ENCODE measurements around the gene PAPPA. TPM values are rescaled to one million over a fixed set of nuclear protein-coding genes. Genes with fewer than 3 reads are reported as not detected.

PAPPA gene
- total RNA-seq, 2 experiments from 2014 or later = not detected

DNA sequence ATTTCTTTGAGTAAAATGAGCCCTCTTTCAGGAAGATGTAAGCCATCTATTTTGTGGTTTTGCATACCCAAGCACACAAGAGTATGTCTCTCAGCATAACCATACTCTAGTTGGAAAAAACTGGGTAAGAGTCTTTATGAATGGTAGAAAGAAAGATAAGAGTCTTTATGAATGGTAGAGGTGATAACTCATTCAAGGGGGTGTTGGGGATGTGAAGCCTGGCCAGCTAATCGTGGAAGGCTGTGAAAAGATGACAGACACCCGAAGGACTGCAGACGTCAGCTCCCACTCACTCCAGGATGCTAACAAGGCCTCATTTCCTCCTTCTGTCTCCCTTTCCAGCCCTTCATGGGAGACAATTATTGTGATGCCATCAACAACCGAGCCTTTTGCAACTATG is 228.5 kb downstream of the PAPPA start:
- ChIA-PET CTCF (no interaction called here), POLR2A (no interaction called here)
- Mint-ChIP-seq H3K4me1 (ENCODE audit: low read depth) (no peaks in the 10 kb centered on the region), H3K9me3 (no peaks in the 10 kb centered on the region), H3K27ac (no peak overlapping the region), H3K4me3 (no peak overlapping the region), H3K27me3 (no peaks in the 10 kb centered on the region), H3K36me3 (no peaks in the 10 kb centered on the region)
- DNase-seq = no peak
- intact Hi-C loops (cut with micrococcal nuclease) = no loop called here

DNA sequence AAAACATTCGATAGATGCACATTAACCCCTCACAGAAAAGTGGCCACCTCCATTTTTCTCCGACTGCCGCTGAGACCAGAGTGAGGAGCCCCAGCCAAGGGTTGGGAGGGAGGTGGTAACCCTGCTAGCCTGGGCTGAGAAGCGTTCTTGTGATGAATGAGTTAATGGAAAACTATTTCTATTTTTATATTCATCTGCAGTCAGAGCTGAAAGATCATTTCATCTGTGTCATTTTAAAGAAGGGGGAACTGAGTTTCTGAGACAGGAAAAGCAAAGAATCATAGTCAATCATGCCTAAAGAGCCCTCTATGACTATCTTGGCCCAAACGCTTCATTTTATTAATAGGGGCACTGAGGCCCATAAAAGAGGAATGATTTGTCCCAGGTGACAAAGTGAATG is 229.5 kb downstream of the PAPPA start:
- no peak overlapping the region for H3K4me3 Mint-ChIP-seq
- no peaks in the 10 kb centered on the region for H3K9me3 Mint-ChIP-seq
- no peak for DNase-seq
- ChIA-PET CTCF (no interaction called here), POLR2A (no interaction called here)
- H3K27me3 Mint-ChIP-seq = no peaks in the 10 kb centered on the region
- H3K4me1 Mint-ChIP-seq (ENCODE audit: low read depth) = no peaks in the 10 kb centered on the region
- no peak overlapping the region for H3K27ac Mint-ChIP-seq
- intact Hi-C loops (cut with micrococcal nuclease) = no loop called here
- H3K36me3 Mint-ChIP-seq = no peaks in the 10 kb centered on the region

DNA sequence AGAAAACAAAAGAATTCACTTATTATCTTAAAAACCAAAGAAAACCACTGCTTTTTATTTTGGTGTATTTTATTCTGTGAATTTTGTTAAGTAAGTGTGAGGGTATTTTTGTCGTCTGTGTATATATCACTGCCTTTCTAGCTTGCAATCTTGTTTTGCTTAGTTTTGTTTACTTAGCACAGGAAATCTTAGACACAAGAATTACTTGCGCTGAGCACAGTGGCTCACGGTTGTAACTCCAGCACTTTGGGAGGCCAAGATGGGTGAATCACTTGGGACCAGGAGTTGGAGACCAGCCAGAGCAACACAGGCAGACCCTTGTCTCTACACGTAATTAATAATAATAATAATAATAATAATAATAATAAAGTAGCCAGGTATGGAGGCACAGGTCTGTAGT is 230.3 kb downstream of the PAPPA start:
- H3K4me3 Mint-ChIP-seq = no peak overlapping the region
- no peak overlapping the region for H3K27ac Mint-ChIP-seq
- POLR2A ChIA-PET = no interaction called here
- intact Hi-C loops (cut with micrococcal nuclease) = no loop called here
- CTCF ChIA-PET = interaction anchor here (0.6 kb wide), 1 partner anchor 132 kb away, joined by 3 read pairs; no protein-coding TSS in a partner anchor
- no peaks in the 10 kb centered on the region for H3K27me3 Mint-ChIP-seq
- no peak for DNase-seq
- H3K9me3 Mint-ChIP-seq = no peaks in the 10 kb centered on the region
- no peaks in the 10 kb centered on the region for H3K36me3 Mint-ChIP-seq
- no peaks in the 10 kb centered on the region for H3K4me1 Mint-ChIP-seq (ENCODE audit: low read depth)

DNA sequence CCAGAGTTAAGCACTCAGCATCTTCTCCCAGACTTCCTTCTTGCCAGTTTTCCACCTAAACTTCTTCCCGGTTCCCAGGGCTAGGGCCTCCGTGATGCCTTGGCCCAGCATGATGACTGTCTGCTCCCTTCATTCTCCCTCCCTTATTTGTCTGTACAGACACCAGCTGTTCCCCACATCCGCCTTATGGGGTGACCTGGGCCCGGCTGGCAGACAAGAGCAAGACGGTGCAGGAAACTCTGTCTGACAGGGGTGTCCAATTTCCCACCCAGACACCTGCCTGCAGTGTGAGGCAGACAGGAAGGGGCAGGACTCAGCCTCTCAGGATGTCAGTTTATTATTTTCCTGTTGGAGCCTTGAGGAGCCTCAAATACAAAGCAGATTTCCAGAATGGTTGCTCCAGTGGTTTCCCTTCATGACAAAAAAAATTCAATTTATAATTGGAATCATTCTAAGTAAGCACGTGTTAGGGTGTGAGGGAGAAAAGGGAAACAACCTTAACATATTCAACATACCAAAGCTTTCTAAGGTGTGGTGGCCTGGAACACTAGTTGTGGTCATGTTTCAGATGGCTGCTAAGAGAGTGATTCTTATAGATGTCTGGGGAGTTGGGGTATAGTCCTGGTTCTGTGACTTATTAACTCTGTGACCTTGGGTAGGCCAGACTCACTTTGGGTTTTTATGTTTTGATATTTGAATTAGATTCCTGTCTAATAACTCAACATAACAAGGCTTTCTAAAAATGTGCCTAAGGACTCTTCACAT is 234.5 kb downstream of the PAPPA start:
- ChIA-PET POLR2A (no interaction called here), CTCF (no interaction called here)
- DNase-seq = no peak
- Mint-ChIP-seq H3K27me3 (no peaks in the 10 kb centered on the region), H3K27ac (no peak overlapping the region), H3K4me1 (ENCODE audit: low read depth) (no peaks in the 10 kb centered on the region), H3K9me3 (no peaks in the 10 kb centered on the region), H3K36me3 (no peaks in the 10 kb centered on the region), H3K4me3 (no peak overlapping the region)
- intact Hi-C loops (cut with micrococcal nuclease) = no loop called here

DNA sequence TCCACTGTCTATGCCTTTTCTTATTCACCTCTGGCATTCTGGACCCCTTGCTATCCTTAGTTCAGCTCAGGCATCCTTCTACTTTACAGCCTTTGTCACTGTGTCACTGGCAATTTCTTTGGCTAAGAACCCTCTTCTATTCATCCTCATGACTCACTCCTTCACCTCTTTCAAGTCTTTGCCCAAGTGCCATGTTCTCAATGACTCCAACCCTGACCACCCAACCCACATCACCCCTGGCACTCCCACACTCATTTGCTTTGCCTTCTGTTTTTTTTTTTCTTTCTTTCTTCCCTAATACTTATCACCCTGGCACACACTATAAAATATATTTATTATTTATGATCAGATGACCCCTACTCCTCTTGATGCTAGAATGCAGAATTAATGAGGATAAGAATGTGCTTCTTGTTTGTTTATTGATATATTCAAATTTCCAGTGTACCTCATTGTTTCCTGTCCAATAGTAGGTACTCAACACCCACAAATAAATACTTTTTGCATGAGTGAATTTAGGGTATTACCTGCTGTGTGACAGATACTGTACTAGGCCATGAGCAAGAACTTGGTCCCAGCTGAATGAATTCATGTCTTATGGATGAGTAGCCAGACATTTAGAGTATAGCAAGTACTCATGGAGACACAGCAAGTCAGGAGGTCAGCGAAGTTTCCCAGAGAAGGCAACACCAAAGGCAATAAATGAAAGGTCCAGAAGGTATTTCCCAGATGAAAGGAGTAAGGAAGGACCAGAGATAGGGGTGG is 236.1 kb downstream of the PAPPA start:
- intact Hi-C loops (cut with micrococcal nuclease) = no loop called here
- no peak overlapping the region for H3K27ac Mint-ChIP-seq
- no peak for DNase-seq
- CTCF ChIA-PET = no interaction called here
- POLR2A ChIA-PET = no interaction called here
- no peaks in the 10 kb centered on the region for H3K9me3 Mint-ChIP-seq
- H3K36me3 Mint-ChIP-seq = no peaks in the 10 kb centered on the region
- H3K4me1 Mint-ChIP-seq (ENCODE audit: low read depth) = no peaks in the 10 kb centered on the region
- H3K4me3 Mint-ChIP-seq = no peak overlapping the region
- H3K27me3 Mint-ChIP-seq = no peaks in the 10 kb centered on the region

DNA sequence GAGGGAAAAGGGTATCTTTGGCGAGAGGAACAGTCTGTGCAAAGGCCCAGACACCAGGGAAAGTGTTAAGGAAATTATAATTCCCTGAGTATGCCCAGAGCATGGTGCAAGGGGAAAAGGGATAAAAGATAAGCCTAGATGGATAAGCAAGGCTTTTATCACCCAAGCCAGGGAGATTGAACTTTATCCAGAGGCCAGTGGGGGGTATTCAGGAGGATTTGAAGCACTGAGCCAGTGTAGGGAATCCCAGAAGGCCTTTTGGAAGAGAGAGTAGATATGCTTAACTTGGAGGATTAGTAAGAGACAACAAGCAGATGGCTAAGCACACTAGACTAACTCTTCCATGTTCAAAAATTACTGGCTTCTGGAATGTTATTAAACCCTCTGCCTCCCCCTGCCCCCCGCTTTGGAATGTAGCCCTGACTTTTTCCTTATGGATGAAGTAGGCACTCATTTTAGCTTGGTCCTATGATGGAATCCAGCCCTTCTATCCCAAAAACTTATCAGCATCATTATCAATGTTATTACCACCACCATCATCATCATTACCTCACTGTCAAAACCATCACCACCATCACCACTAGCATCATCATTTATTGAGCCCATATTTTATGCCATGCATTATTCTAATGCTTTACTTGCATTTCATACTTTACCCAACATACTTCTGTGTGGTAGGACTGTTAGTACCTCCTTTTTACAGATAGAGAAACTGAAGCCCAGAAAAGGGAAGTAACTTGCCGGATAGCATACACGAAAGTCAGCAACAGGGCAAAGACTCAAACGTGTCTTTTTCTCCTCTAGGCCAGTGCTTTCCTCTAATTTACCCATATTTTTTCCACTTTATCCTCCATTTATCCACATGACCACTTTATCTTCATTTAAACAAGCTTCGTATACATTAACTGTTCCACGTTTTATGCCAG is 237.0 kb downstream of the PAPPA start:
- POLR2A ChIA-PET = no interaction called here
- H3K4me1 Mint-ChIP-seq (ENCODE audit: low read depth) = no peaks in the 10 kb centered on the region
- intact Hi-C loops (cut with micrococcal nuclease) = no loop called here
- no peak for DNase-seq
- H3K36me3 Mint-ChIP-seq = no peaks in the 10 kb centered on the region
- H3K27ac Mint-ChIP-seq = no peak overlapping the region
- H3K9me3 Mint-ChIP-seq = no peaks in the 10 kb centered on the region
- H3K4me3 Mint-ChIP-seq = no peak overlapping the region
- H3K27me3 Mint-ChIP-seq = no peaks in the 10 kb centered on the region
- CTCF ChIA-PET = no interaction called here

DNA sequence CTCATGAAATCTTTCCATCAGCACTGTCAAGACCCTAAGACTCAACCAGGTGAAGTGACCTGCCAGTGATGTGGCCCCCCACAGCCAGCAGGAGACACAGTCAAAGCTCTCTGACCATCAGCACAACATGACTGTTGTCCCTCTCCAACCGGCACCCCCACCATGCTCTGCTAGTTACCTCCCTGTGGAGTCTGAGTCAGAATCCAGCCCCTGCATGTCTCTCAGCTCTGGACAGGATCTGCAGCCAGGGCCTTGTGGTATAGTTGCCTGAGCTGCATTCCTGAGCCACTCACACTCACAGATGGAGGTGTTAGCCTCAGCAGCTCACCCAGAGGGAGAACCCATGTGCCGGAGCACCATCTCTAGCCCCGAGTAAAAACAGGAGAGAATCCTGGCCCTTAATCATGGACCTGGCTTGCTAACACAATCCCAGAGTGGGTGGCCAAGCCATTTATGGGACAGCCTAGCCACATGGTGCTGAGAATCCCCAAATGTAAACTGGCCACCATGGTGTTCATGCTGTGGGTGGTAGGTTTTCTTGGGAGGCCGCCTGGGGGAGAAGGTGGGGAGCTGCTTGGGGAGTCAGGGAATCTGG is 237.8 kb downstream of the PAPPA start:
- intact Hi-C loops (cut with micrococcal nuclease) = no loop called here
- Mint-ChIP-seq H3K36me3 (no peaks in the 10 kb centered on the region), H3K4me1 (ENCODE audit: low read depth) (no peaks in the 10 kb centered on the region), H3K27me3 (no peaks in the 10 kb centered on the region), H3K4me3 (no peak overlapping the region), H3K9me3 (no peaks in the 10 kb centered on the region), H3K27ac (no peak overlapping the region)
- POLR2A ChIA-PET = no interaction called here
- CTCF ChIA-PET = no interaction called here
- no peak for DNase-seq

DNA sequence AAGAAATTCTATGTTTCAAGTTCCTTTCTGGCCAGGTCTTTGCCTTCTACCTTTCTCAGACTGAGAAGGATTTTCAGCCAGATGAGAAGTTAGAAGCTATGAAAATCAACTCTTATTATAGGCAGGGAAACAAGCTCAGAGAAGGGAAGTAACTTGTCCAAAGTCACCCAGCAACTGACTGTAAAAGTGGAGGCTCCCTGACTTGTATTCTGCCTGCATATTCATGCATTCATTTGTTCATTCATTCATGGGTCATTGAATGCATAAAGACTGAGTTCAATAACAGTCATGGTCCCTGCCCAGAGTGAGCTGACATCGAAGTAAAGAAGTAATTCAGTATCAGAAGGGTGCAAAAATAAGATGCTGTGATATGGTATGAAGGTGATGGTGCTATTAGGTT is 239.6 kb downstream of the PAPPA start:
- Mint-ChIP-seq H3K4me1 (ENCODE audit: low read depth) (no peaks in the 10 kb centered on the region), H3K27me3 (no peaks in the 10 kb centered on the region), H3K9me3 (no peaks in the 10 kb centered on the region), H3K4me3 (no peak overlapping the region), H3K27ac (no peak overlapping the region), H3K36me3 (no peaks in the 10 kb centered on the region)
- intact Hi-C loops (cut with micrococcal nuclease) = no loop called here
- no peak for DNase-seq
- POLR2A ChIA-PET = no interaction called here
- CTCF ChIA-PET = no interaction called here

DNA sequence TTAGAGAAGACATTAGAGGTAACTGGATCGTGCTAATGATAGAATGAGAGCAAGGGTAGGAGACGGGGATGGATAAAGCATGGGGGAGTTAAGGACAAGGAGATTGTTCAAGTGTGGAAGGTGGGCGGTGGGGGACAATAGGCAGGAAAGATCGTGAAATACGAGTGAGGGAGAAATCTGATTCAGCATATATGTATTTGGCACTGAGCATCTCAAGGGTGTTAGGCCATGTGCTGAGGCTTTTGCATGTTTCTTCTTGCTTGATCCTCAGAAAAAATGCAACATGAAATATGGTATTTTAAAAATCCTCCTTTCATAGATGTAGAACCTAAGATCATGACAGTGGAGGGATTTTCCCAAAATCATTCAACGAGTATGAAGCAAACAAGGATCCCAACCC is 240.5 kb downstream of the PAPPA start:
- ChIA-PET POLR2A (no interaction called here), CTCF (interaction anchor here (0.8 kb wide), 1 partner anchor 84 kb away, joined by 3 read pairs; no protein-coding TSS in a partner anchor)

DNA sequence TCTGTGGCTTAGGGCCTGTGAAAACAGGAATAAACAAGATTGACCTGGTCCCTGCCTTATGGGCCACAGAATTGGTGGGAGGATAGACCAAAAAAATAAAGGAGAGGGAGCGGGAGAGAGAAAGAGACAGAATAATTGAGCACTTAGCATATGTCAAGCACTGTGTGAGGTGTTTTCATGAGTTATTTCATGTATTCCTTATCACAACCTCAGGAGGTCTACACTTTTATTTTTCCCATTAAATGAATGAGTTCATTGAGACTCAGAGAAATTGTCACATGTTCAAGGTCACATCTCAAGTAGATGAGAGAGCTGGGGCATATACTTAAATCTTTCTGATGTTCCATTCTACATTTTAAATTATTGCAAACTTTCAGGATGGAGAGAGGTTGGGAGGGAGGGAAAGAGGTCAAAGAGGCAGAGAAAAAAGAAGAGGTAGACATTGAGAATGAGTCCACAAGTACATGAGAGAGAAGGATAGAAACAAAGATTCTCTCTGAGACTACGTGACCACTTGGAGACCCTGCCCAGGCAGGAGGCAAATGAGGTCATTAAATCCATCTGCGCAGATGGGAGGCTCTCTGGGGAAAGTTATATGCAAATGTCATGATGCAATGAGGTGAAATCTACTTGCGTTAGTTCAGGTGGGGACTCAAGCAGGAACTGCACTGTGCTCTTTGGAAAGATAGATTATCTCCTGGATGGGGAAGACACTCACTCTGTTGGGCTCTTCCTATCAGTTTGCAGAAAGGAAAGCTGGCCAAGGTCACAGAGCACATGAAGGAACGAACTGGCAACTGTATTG is 241.5 kb downstream of the PAPPA start:
- intact Hi-C loops (cut with micrococcal nuclease) = no loop called here
- Mint-ChIP-seq H3K4me1 (ENCODE audit: low read depth) (no peaks in the 10 kb centered on the region), H3K9me3 (no peaks in the 10 kb centered on the region), H3K27ac (no peak overlapping the region), H3K36me3 (no peaks in the 10 kb centered on the region), H3K4me3 (no peak overlapping the region), H3K27me3 (no peaks in the 10 kb centered on the region)
- ChIA-PET POLR2A (no interaction called here), CTCF (interaction anchor here (0.8 kb wide), 1 partner anchor 85 kb away, joined by 3 read pairs; no protein-coding TSS in a partner anchor)
- DNase-seq = no peak

More for the DNA sequence above, 240.5 kb downstream of the PAPPA start:
- intact Hi-C loops (cut with micrococcal nuclease) = no loop called here
- Mint-ChIP-seq H3K4me1 (ENCODE audit: low read depth) (no peaks in the 10 kb centered on the region), H3K4me3 (no peak overlapping the region), H3K27me3 (no peaks in the 10 kb centered on the region), H3K27ac (no peak overlapping the region), H3K36me3 (no peaks in the 10 kb centered on the region), H3K9me3 (no peaks in the 10 kb centered on the region)
- no peak for DNase-seq

DNA sequence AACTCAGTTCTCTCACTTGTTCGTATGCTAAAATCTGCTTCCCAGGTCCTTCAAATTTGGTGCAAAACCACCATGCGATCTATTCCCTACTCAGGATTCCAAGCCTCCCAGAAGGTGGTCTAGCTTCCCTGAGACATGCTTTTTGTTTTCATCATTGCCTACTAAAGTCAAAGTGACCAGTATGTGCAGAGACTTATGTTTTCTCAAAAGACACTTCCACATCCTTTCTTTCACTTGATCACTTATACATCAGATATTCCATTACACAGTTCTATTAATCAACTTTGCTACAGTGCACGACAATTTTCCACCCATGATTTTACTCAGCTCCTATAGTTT is 242.1 kb downstream of the PAPPA start:
- H3K27ac Mint-ChIP-seq = no peak overlapping the region
- intact Hi-C loops (cut with micrococcal nuclease) = no loop called here
- no peak for DNase-seq
- no peaks in the 10 kb centered on the region for H3K27me3 Mint-ChIP-seq
- H3K4me3 Mint-ChIP-seq = no peak overlapping the region
- H3K4me1 Mint-ChIP-seq (ENCODE audit: low read depth) = no peaks in the 10 kb centered on the region
- no peaks in the 10 kb centered on the region for H3K9me3 Mint-ChIP-seq
- no peaks in the 10 kb centered on the region for H3K36me3 Mint-ChIP-seq
- ChIA-PET CTCF (no interaction called here), POLR2A (no interaction called here)

All from activated CD4-positive, alpha-beta memory T cell treated with anti-CD3 and anti-CD28 coated beads for 36 hours (primary cell).